Breast epithelium (tissue), 4 donors: Measurements from ENCODE around the gene TPCN2. TPM values are rescaled to one million over a fixed set of nuclear protein-coding genes. Genes with fewer than 3 reads are reported as not detected.
A peak's percentile ranks its signal among the peaks of the same experiment; 100 is the strongest.

Experiments used
- DNase-seq, 2 donors: peaks; one replicate each; pipeline ENCODE4 v3.0.0-alpha.2; 2019; ENCODE audit warnings: low spot score in 2 of 2
- H3K27ac ChIP-seq, 2 donors: fragments of 200-600 bp; sonication (generic) in 1 of 2; one replicate each; pipeline ENCODE4 v1.5.1; 2016 to 2019; ENCODE audit warnings: mild to moderate bottlenecking in 1 of 2
- H3K27me3 ChIP-seq, 2 donors: fragments of 200-600 bp; sonication (generic) in 1 of 2; one replicate each; pipeline versions ENCODE4 v1.5.1 to v1.6.0; 2017 to 2019; ENCODE audit warnings: control low read depth in 1 of 2, mild to moderate bottlenecking in 1 of 2
- H3K36me3 ChIP-seq: fragments of 200-600 bp; one replicate; pipeline ENCODE4 v1.5.1; 2019
- H3K4me1 ChIP-seq, 2 donors: fragments of 200-600 bp; sonication (generic); one replicate each; pipeline ENCODE4 v1.5.1; 2016 to 2019; ENCODE audit warnings: control low read depth in 1 of 2
- H3K4me3 ChIP-seq, 3 donors: fragments of 200-600 bp; sonication (generic); 1 replicate in 2 of 3; 2 replicates in 1 of 3; pipeline ENCODE4 v1.5.1; 2016 to 2019; ENCODE audit warnings: mild to moderate bottlenecking in 3 of 3, moderate library complexity in 2 of 3
- H3K9me3 ChIP-seq, 2 donors: fragments of 200-600 bp; sonication (generic) in 1 of 2; one replicate each; pipeline ENCODE4 v1.5.1; 2016 to 2019; ENCODE audit warnings: control low read depth in 1 of 2
- POLR2A ChIP-seq: fragments of 450-650 bp; IDR thresholded peaks from one replicate; pipeline ENCODE4 v1.6.1; 2016; ENCODE audit warnings: antibody characterized with exemption, mild to moderate bottlenecking, moderate library complexity
- POLR2AphosphoS5 ChIP-seq, 3 donors: sonication (generic); formaldehyde crosslinking; IDR thresholded peaks; one replicate each; pipeline ENCODE4 v1.6.1; 2017; ENCODE audit warnings: antibody characterized with exemption in 3 of 3
- intact Hi-C: fragments of 100-400 bp; cut with DNase I; formaldehyde crosslinking; loops from one replicate; pipeline ENCODE4 v1.15.1; 2023; ENCODE audit warnings: low total_unique reads
- total RNA-seq, 3 donors: library from RNA; depleted of rRNA; stranded (reverse); fragments of >200 nt; gene quantifications; one replicate each; pipeline ENCODE4 v1.1.0, GENCODE V29; 2016
- TF ChIP-seq, protein P1 (sequence below), 3 donors: fragments of 450-650 bp; IDR thresholded peaks; one replicate each; pipeline ENCODE4 v1.5.1; 2016 to 2017; ENCODE audit warnings: antibody characterized with exemption in 3 of 3, mild to moderate bottlenecking in 3 of 3, moderate library complexity in 3 of 3

Gene TPCN2
- total RNA-seq, 3 donors from 2014 or later: 13.0 to 18.0 (median 13.8) TPM

DNA sequence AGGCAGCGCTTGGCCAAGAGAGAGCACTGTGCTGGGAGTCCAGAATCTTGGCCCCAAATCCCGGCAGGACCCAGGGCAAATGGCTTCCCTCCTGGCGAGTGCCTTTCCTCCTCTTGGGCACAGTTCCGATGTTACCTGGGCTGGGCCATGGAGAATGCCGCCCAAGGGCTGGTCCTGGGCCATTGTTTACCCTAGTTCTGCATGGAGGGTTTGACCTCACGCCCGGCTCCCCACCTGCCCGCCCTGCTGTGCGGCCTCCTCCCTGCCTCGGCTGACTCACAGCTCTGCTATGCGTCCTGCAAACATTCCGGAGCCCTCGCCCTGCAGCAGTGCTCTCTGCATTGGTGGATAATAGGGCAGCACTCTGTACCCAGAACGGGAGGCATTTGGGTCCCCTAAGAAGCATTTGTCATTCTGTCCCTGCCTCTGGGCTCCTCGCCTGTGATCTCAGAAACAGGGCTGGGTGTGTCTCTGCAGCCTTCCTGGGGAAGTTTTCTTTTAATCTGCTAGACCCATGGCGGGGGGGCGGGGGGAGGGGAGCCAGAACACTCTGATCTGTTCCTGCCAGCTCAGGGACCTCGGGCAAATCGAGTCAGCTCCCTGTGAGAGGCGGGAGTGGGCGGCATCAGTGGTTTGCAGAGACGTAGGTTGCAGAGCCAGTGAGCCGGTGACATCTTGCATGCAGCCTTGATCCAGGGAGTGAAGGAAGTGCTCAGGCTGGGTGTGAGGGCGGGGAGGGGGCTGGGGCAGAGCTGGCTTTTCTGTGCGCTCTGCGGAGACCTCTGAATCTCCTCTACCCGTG, 74.1 kb downstream of the TPCN2 start:
- intact Hi-C loops: no loop called here
- DNase-seq: peak; percentile 83 to 91

GRCh38 chr11:69123593-69124545, 75.1 kb downstream of the TPCN2 start:
- intact Hi-C loops: no loop called here
- TF ChIP-seq POLR2A (no peak), POLR2AphosphoS5 (IDR thresholded peaks at IDR 0.05) (no peak)
- TF ChIP-seq, protein P1, sequence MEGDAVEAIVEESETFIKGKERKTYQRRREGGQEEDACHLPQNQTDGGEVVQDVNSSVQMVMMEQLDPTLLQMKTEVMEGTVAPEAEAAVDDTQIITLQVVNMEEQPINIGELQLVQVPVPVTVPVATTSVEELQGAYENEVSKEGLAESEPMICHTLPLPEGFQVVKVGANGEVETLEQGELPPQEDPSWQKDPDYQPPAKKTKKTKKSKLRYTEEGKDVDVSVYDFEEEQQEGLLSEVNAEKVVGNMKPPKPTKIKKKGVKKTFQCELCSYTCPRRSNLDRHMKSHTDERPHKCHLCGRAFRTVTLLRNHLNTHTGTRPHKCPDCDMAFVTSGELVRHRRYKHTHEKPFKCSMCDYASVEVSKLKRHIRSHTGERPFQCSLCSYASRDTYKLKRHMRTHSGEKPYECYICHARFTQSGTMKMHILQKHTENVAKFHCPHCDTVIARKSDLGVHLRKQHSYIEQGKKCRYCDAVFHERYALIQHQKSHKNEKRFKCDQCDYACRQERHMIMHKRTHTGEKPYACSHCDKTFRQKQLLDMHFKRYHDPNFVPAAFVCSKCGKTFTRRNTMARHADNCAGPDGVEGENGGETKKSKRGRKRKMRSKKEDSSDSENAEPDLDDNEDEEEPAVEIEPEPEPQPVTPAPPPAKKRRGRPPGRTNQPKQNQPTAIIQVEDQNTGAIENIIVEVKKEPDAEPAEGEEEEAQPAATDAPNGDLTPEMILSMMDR (IDR thresholded peaks at IDR 0.05): no peak
- Histone ChIP-seq H3K4me3 (no peak overlapping the region), H3K4me1 (peaks cover 4 to 5% of the 10 kb centered on the region in 2 donors), H3K9me3 (peaks cover 0 to 5% of the 10 kb centered on the region in 2 donors), H3K36me3 (no peaks in the 10 kb centered on the region), H3K27me3 (no peaks in the 10 kb centered on the region), H3K27ac (peak overlapping the region; percentile 56 to 61)
- DNase-seq: peak in 1 of 2 donors; percentile 49

More for the DNA sequence above, 74.1 kb downstream of the TPCN2 start:
- Histone ChIP-seq H3K27me3 (no peaks in the 10 kb centered on the region), H3K27ac (peak overlapping the region; percentile 56 to 61), H3K36me3 (no peaks in the 10 kb centered on the region), H3K9me3 (peaks cover 0 to 5% of the 10 kb centered on the region in 2 donors), H3K4me1 (peaks cover 4 to 5% of the 10 kb centered on the region in 2 donors), H3K4me3 (peak overlapping the region in 1 of 3 donors; percentile 36)
- peak in 2 of 3 donors; percentile 54 to 56 for TF ChIP-seq POLR2AphosphoS5 (IDR thresholded peaks at IDR 0.05)
- TF ChIP-seq POLR2A: no peak

DNA sequence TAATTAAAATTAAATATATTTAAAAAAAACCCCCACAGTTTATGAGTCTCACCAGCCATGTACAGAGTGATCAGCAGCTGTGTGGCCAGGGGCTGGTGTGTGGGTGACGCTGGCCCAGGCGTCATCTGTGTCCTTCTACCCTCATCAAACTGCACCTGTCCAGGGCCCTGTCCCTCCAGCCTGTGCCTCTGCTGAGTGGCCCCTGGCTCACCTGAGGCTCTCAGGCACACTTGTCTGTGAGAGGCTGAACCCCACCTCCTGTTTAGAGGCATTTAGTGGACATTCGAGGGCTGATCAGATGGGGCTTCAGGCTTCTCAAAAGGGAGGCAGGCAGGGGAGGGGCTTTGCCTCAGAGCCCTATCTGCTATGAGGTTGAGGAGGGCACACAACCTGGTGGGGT, 77.1 kb downstream of the TPCN2 start:
- Histone ChIP-seq H3K9me3 (no peaks in the 10 kb centered on the region), H3K27me3 (no peaks in the 10 kb centered on the region), H3K4me1 (peaks cover 4 to 5% of the 10 kb centered on the region in 2 donors), H3K36me3 (no peaks in the 10 kb centered on the region), H3K4me3 (no peak overlapping the region), H3K27ac (no peak overlapping the region)
- intact Hi-C loops: no loop called here
- no peak for TF ChIP-seq POLR2AphosphoS5 (IDR thresholded peaks at IDR 0.05)
- TF ChIP-seq, protein P1 (IDR thresholded peaks at IDR 0.05): no peak
- no peak for TF ChIP-seq POLR2A
- peak in 1 of 2 donors; percentile 2 for DNase-seq

- no peak overlapping the region for H3K27ac ChIP-seq
These were observed 77.6 kb downstream of the TPCN2 start for GRCh38 chr11:69126286-69126685.

DNA sequence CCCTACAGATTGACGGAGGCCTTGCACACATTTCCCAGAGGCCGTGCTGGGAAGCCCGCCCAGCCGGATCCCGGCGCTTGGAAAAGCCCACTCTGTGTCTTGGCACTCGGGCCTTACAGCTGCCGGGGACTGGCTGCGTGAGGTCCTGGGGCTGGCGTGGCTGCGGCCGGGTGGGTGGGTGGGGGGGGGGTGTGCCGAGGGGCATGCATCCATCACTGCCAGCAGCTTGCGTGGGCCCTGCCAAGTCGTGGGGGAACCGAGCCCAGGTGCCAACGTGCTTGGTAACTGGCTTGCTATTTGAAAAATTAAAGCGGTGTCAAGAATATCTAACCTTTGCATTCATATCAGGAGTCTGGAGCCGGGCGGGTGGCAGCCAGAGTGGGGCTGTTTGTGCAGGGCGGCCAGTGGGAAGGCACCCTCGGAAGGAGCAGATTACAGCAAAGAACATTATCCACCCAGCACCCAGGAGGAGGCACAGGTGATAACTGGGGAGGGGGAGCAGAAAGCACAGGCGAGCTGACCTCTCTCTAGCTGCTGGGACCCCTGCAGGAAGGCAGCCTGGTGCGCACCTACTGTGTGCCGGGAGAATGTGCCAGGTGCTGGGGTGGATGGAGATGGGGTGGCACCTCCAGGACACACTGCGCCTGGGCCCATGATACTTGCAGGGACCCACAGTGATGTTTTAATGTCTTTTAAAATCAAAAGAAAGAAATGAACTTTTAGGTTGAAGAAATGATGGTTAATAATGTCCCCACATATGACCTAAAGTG, 78.5 kb downstream of the TPCN2 start:
- TF ChIP-seq, protein P1 (IDR thresholded peaks at IDR 0.05): no peak
- no peak for TF ChIP-seq POLR2A
- no peak for TF ChIP-seq POLR2AphosphoS5 (IDR thresholded peaks at IDR 0.05)
- peak in 1 of 2 donors; percentile 44 for DNase-seq
- peaks cover 4 to 5% of the 10 kb centered on the region in 2 donors for H3K4me1 ChIP-seq
- no peaks in the 10 kb centered on the region for H3K36me3 ChIP-seq
- no peaks in the 10 kb centered on the region for H3K27me3 ChIP-seq
- intact Hi-C loops: no loop called here
- H3K9me3 ChIP-seq: no peaks in the 10 kb centered on the region
- H3K27ac ChIP-seq: no peak overlapping the region
- no peak overlapping the region for H3K4me3 ChIP-seq

More at GRCh38 chr11:69126286-69126685, 77.6 kb downstream of the TPCN2 start:
- Histone ChIP-seq H3K4me1 (peaks cover 4 to 5% of the 10 kb centered on the region in 2 donors), H3K27me3 (no peaks in the 10 kb centered on the region), H3K36me3 (no peaks in the 10 kb centered on the region), H3K9me3 (no peaks in the 10 kb centered on the region), H3K4me3 (no peak overlapping the region)
- peak in 1 of 2 donors; percentile 33 for DNase-seq
- intact Hi-C loops: no loop called here
- no peak for TF ChIP-seq POLR2A
